ENCODE data around the gene ERICH2. TPM values are rescaled to one million over a fixed set of nuclear protein-coding genes. Genes with fewer than 3 reads are reported as not detected.

ERICH2 gene
- total RNA-seq, 1 experiment from 2014 or later, result 0.74 TPM

DNA sequence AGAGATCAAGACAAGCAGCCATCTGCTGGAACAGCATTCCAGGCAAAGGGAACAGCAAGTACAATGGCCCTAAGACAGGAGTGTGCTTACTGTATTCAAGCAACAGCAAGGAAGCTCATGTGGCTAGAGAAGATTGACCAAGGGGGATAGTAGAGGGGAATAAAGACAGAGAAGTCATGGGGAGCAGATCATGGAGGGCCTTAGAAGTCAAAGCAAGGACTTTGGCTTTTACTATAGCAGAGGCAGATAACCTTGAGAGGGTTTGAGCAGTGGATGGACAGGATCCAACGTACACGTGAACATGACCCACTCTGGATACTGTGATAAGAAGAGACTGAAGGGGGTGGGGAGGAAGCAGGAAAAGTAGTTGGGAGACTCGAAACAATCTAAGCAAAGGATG, 28.2 kb upstream of the ERICH2 start:
- CTCF ChIA-PET, result no interaction called here
- Histone ChIP-seq H3K4me1 (ENCODE audit: control insufficient read depth, insufficient read depth, low read length) (peaks cover 5% of the 10 kb centered on the region; the same call in 1 of the 2 replicates), H3K27ac (ENCODE audit: low read length) (no peak overlapping the region), H3K4me3 (ENCODE audit: low read depth in 2 of 2, low read length in 2 of 2) (no peak overlapping the region), H3K9me3 (ENCODE audit: control insufficient read depth, insufficient read depth, low read depth, low read length) (no peaks in the 10 kb centered on the region), H3K27me3 (ENCODE audit: control insufficient read depth, insufficient read depth, low read length) (no peaks in the 10 kb centered on the region), H3K36me3 (ENCODE audit: control insufficient read depth, insufficient read depth, low read length) (no peaks in the 10 kb centered on the region)
- TF ChIP-seq, protein P1, sequence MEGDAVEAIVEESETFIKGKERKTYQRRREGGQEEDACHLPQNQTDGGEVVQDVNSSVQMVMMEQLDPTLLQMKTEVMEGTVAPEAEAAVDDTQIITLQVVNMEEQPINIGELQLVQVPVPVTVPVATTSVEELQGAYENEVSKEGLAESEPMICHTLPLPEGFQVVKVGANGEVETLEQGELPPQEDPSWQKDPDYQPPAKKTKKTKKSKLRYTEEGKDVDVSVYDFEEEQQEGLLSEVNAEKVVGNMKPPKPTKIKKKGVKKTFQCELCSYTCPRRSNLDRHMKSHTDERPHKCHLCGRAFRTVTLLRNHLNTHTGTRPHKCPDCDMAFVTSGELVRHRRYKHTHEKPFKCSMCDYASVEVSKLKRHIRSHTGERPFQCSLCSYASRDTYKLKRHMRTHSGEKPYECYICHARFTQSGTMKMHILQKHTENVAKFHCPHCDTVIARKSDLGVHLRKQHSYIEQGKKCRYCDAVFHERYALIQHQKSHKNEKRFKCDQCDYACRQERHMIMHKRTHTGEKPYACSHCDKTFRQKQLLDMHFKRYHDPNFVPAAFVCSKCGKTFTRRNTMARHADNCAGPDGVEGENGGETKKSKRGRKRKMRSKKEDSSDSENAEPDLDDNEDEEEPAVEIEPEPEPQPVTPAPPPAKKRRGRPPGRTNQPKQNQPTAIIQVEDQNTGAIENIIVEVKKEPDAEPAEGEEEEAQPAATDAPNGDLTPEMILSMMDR (IDR thresholded peaks at IDR 0.05), result no peak
- TF ChIP-seq TCF7L2 (IDR thresholded peaks at IDR 0.05; ENCODE audit: low read depth, low read length) (no peak), SIN3A (IDR thresholded peaks at IDR 0.05; ENCODE audit: borderline replicate concordance, insufficient read depth, low read depth, low read length) (no peak), POLR2AphosphoS5 (IDR thresholded peaks at IDR 0.05; ENCODE audit: low read depth, low read length) (no peak)
- TF ChIP-seq, protein P2, sequence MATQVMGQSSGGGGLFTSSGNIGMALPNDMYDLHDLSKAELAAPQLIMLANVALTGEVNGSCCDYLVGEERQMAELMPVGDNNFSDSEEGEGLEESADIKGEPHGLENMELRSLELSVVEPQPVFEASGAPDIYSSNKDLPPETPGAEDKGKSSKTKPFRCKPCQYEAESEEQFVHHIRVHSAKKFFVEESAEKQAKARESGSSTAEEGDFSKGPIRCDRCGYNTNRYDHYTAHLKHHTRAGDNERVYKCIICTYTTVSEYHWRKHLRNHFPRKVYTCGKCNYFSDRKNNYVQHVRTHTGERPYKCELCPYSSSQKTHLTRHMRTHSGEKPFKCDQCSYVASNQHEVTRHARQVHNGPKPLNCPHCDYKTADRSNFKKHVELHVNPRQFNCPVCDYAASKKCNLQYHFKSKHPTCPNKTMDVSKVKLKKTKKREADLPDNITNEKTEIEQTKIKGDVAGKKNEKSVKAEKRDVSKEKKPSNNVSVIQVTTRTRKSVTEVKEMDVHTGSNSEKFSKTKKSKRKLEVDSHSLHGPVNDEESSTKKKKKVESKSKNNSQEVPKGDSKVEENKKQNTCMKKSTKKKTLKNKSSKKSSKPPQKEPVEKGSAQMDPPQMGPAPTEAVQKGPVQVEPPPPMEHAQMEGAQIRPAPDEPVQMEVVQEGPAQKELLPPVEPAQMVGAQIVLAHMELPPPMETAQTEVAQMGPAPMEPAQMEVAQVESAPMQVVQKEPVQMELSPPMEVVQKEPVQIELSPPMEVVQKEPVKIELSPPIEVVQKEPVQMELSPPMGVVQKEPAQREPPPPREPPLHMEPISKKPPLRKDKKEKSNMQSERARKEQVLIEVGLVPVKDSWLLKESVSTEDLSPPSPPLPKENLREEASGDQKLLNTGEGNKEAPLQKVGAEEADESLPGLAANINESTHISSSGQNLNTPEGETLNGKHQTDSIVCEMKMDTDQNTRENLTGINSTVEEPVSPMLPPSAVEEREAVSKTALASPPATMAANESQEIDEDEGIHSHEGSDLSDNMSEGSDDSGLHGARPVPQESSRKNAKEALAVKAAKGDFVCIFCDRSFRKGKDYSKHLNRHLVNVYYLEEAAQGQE (IDR thresholded peaks at IDR 0.05; ENCODE audit: insufficient read depth in 1 of 2, low read depth in 2 of 2, low read length in 1 of 2), result no peak
- in situ Hi-C loops (cut with HindIII; ENCODE audit: low pct_unique_long_range_greater_than_20kb, low sequenced_read_pairs), result no loop called here
- no TSS peak for BruUV-seq (replicated peaks)
- ATAC-seq (no peak), DNase-seq (ENCODE audit: low read depth, low spot score) (no peak)
- POLR2A ChIA-PET, result no interaction called here
- intact Hi-C loops (cut with micrococcal nuclease; ENCODE audit: unreplicated experiment), result no loop called here

DNA sequence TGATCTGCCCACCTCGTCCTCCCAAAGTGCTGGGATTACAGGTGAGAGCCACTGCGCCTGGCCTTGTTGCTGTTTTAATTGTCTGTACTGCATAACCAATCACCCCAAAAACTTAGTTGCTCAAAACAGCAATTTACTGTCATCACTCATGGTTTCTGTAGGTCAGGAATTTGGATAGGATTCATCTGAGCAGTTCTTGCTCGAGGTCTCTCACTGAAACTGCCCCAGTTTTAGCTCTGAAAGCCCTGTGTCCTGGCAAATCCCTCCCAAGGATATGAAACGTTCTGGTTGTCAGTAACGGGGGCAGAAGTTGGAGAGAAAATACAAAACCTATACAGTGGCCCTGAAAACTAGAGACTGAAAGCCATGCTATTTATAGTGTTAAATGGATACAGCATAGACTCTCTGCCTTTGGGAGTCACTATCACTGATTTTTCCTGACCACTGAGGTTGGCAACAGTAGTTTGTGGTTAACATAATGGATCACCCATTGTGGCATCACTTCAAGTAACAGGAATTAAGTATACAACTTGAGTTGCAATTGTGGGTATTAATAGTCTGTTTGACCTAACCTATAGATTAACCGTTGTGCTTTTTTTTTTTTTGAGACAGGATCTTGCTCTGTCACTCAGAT, 27.2 kb upstream of the ERICH2 start:
- Histone ChIP-seq H3K27ac (ENCODE audit: low read length) (no peak overlapping the region), H3K4me3 (ENCODE audit: low read depth in 2 of 2, low read length in 2 of 2) (no peak overlapping the region), H3K4me1 (ENCODE audit: control insufficient read depth, insufficient read depth, low read length) (peaks cover 5% of the 10 kb centered on the region; the same call in 1 of the 2 replicates), H3K36me3 (ENCODE audit: control insufficient read depth, insufficient read depth, low read length) (no peaks in the 10 kb centered on the region), H3K27me3 (ENCODE audit: control insufficient read depth, insufficient read depth, low read length) (no peaks in the 10 kb centered on the region), H3K9me3 (ENCODE audit: control insufficient read depth, insufficient read depth, low read depth, low read length) (no peaks in the 10 kb centered on the region)
- ChIA-PET POLR2A (no interaction called here), CTCF (no interaction called here)
- no TSS peak for BruUV-seq (replicated peaks)
- ATAC-seq (no peak), DNase-seq (ENCODE audit: low read depth, low spot score) (no peak)
- no peak for TF ChIP-seq POLR2AphosphoS5 (IDR thresholded peaks at IDR 0.05; ENCODE audit: low read depth, low read length)
- TF ChIP-seq TCF7L2 (IDR thresholded peaks at IDR 0.05; ENCODE audit: low read depth, low read length), result no peak
- TF ChIP-seq, protein P1 (IDR thresholded peaks at IDR 0.05), result no peak
- TF ChIP-seq, protein P2 (IDR thresholded peaks at IDR 0.05; ENCODE audit: insufficient read depth in 1 of 2, low read depth in 2 of 2, low read length in 1 of 2), result no peak
- TF ChIP-seq SIN3A (IDR thresholded peaks at IDR 0.05; ENCODE audit: borderline replicate concordance, insufficient read depth, low read depth, low read length), result no peak
- intact Hi-C loops (cut with micrococcal nuclease; ENCODE audit: unreplicated experiment) (no loop called here), in situ Hi-C loops (cut with HindIII; ENCODE audit: low pct_unique_long_range_greater_than_20kb, low sequenced_read_pairs) (no loop called here)
